MM.1S (cell line): ENCODE measurements around the gene CHCHD10.

Source experiments
- DNase-seq: peaks from one replicate; pipeline ENCODE4 v3.0.0-alpha.2; 2015
- H2AFZ ChIP-seq: fragments of 300-600 bp; sonication (generic); 2 replicates; pipeline ENCODE4 v1.6.0; 2016; ENCODE audit warnings: antibody characterized with exemption, low read length
- H3F3A ChIP-seq: fragments of 300-600 bp; sonication (generic); 2 replicates; pipeline ENCODE4 v1.6.1; 2016; ENCODE audit warnings: mild to moderate bottlenecking, antibody characterized with exemption, low read length, moderate library complexity, mixed read lengths; ENCODE audit not compliant: insufficient read depth
- H3K27ac ChIP-seq: fragments of 300-600 bp; sonication (generic); 2 replicates; pipeline ENCODE4 v1.5.1; 2016; ENCODE audit warnings: mild to moderate bottlenecking, low read length
- H3K27me3 ChIP-seq: fragments of 300-600 bp; sonication (generic); replicated peaks from 2 replicates; pipeline ENCODE4 v1.6.0; 2016; ENCODE audit warnings: low read length; ENCODE audit not compliant: insufficient read depth
- H3K36me3 ChIP-seq: fragments of 300-600 bp; sonication (generic); replicated peaks from 2 replicates; pipeline ENCODE4 v1.6.1; 2016; ENCODE audit warnings: mild to moderate bottlenecking, low read length, mixed read lengths; ENCODE audit not compliant: insufficient read depth
- H3K4me1 ChIP-seq: fragments of 300-600 bp; sonication (generic); 2 replicates; pipeline ENCODE4 v1.6.1; 2016; ENCODE audit warnings: low read length, mixed read lengths
- H3K4me2 ChIP-seq: fragments of 300-600 bp; sonication (generic); 2 replicates; pipeline ENCODE4 v1.6.0; 2016; ENCODE audit warnings: low read depth, low read length
- H3K4me3 ChIP-seq: fragments of 300-600 bp; sonication (generic); 2 replicates; pipeline ENCODE4 v1.5.1; 2016; ENCODE audit warnings: low read length, mixed read lengths
- H3K79me2 ChIP-seq: fragments of 300-600 bp; sonication (generic); 2 replicates; pipeline ENCODE4 v1.6.1; 2016; ENCODE audit warnings: mixed run types, low read length, mixed read lengths
- H3K9ac ChIP-seq: fragments of 300-600 bp; sonication (generic); 2 replicates; pipeline ENCODE4 v1.6.1; 2016; ENCODE audit warnings: low read length, mixed read lengths
- H3K9me2 ChIP-seq: fragments of 300-600 bp; sonication (generic); replicated peaks from 2 replicates; pipeline ENCODE4 v1.6.1; 2016; ENCODE audit warnings: mild to moderate bottlenecking, low read length, mixed read lengths; ENCODE audit not compliant: insufficient read depth
- H3K9me3 ChIP-seq: fragments of 300-600 bp; sonication (generic); replicated peaks from 2 replicates; pipeline ENCODE4 v1.6.1; 2016; ENCODE audit warnings: mild to moderate bottlenecking, low read length, mixed read lengths; ENCODE audit not compliant: insufficient read depth
- H4K20me1 ChIP-seq: fragments of 300-600 bp; sonication (generic); 2 replicates; pipeline ENCODE4 v1.6.1; 2016; ENCODE audit warnings: mild to moderate bottlenecking, low read length, moderate library complexity, mixed read lengths; ENCODE audit not compliant: insufficient read depth
- CTCF ChIP-seq: fragments of 300-600 bp; sonication (generic); IDR thresholded peaks from 2 replicates; pipeline ENCODE4 v1.5.1; 2016; ENCODE audit warnings: antibody characterized with exemption, low read length, mixed read lengths
- EZH2 ChIP-seq: fragments of 300-600 bp; sonication (generic); optimal IDR thresholded peaks from 2 replicates; pipeline ENCODE3; 2017; ENCODE audit warnings: low read depth, mild to moderate bottlenecking, antibody characterized with exemption, low read length, mixed read lengths
- EZH2phosphoT487 ChIP-seq: fragments of 300-600 bp; sonication (generic); IDR thresholded peaks from 2 replicates; pipeline ENCODE4 v1.6.1; 2018; ENCODE audit warnings: antibody characterized with exemption, low read length

CHCHD10 gene

GRCh38 chr22:23767673-23768548 is at the start of gene CHCHD10:
TSS of gene CHCHD10 (minus strand) at chr22:23767972. CDS start at chr22:23767874, 98 bp downstream.
- Histone ChIP-seq H3K4me2 (peak within 1 kb of the TSS; percentile 100), H3K4me3 (peak within 1 kb of the TSS; percentile 93), H4K20me1 (peaks cover 6% of the 10 kb centered on the region; the same call in 1 of the 2 replicates), H3K9me3 (no peaks in the 10 kb centered on the region), H3K4me1 (peaks cover 7% of the 10 kb centered on the region), H3K79me2 (peaks cover 34% of the 10 kb centered on the region), H3K27me3 (no peaks in the 10 kb centered on the region), H3K9ac (peak within 1 kb of the TSS; percentile 83), H2AFZ (peak within 1 kb of the TSS; percentile 100), H3K9me2 (no peaks in the 10 kb centered on the region), H3F3A (peaks cover 7% of the 10 kb centered on the region), H3K27ac (peak within 1 kb of the TSS; percentile 49; the same call in 1 of the 2 replicates), H3K36me3 (no peaks in the 10 kb centered on the region)
- peak; percentile 78 for DNase-seq
- no peak for TF ChIP-seq EZH2phosphoT487
- TF ChIP-seq CTCF = peak; percentile 55
- TF ChIP-seq EZH2 = no peak

- Histone ChIP-seq H3K4me2 (no peak overlapping the region), H3K27me3 (no peaks in the 10 kb centered on the region), H3K36me3 (peaks cover 5% of the 10 kb centered on the region), H2AFZ (no peak overlapping the region), H3K4me1 (no peaks in the 10 kb centered on the region), H4K20me1 (no peaks in the 10 kb centered on the region), H3K79me2 (no peaks in the 10 kb centered on the region), H3K9ac (no peak overlapping the region), H3F3A (no peaks in the 10 kb centered on the region), H3K9me3 (no peaks in the 10 kb centered on the region), H3K9me2 (no peaks in the 10 kb centered on the region), H3K27ac (no peak overlapping the region), H3K4me3 (no peak overlapping the region)
- no peak for DNase-seq
- TF ChIP-seq EZH2phosphoT487 (no peak), CTCF (no peak), EZH2 (no peak)
These were observed 49.4 kb upstream of the CHCHD10 start for GRCh38 chr22:23817146-23817545.

GRCh38 chr22:23816156-23816976 is 48.6 kb upstream of the CHCHD10 start:
- Histone ChIP-seq H3K4me3 (no peak overlapping the region), H3K4me1 (no peaks in the 10 kb centered on the region), H3K27me3 (no peaks in the 10 kb centered on the region), H2AFZ (no peak overlapping the region), H3K9me2 (no peaks in the 10 kb centered on the region), H3F3A (no peaks in the 10 kb centered on the region), H3K4me2 (no peak overlapping the region), H4K20me1 (no peaks in the 10 kb centered on the region), H3K79me2 (no peaks in the 10 kb centered on the region), H3K9me3 (no peaks in the 10 kb centered on the region), H3K27ac (no peak overlapping the region), H3K9ac (no peak overlapping the region), H3K36me3 (peaks cover 5% of the 10 kb centered on the region)
- DNase-seq = no peak
- TF ChIP-seq CTCF (no peak), EZH2phosphoT487 (no peak), EZH2 (no peak)
